Esophagus muscularis mucosa (tissue), 3 donors: ENCODE data around the gene JARID2.

Source experiments
- POLR2A ChIP-seq: fragments of 450-650 bp; IDR thresholded peaks from one replicate; pipeline ENCODE4 v1.6.1; 2017; ENCODE audit warnings: antibody characterized with exemption, moderate library complexity, mild to moderate bottlenecking, low read depth
- TF ChIP-seq, protein P1 (sequence below), 3 experiments: fragments of 200-600 bp in 2 of 3; fragments of 450-650 bp in 1 of 3; sonication (generic) in 2 of 3; IDR thresholded peaks; one replicate each; pipeline ENCODE4 v1.5.1; 2017 to 2019; ENCODE audit warnings: antibody characterized with exemption in 3 of 3, mild to moderate bottlenecking in 2 of 3, moderate library complexity in 1 of 3

DNA sequence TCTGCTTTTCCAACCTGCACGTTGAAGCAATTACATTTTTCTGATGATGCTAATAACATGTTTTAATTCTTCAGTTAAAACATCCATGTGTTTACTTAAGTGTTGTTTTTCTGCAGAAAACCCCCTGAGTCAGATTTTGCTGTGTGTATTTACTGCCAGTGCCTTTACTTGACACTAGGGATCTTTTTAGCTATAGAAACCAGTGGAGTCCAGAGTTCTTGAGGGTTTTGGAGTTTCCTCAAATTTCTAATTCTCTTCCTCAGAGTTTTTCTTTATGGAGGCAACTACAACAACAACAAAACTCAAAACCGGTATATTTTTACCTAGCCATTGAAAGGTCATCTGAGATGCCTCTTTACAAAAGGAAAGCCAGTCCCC, 168.4 kb downstream of the JARID2 start:
- TF ChIP-seq, protein P1, sequence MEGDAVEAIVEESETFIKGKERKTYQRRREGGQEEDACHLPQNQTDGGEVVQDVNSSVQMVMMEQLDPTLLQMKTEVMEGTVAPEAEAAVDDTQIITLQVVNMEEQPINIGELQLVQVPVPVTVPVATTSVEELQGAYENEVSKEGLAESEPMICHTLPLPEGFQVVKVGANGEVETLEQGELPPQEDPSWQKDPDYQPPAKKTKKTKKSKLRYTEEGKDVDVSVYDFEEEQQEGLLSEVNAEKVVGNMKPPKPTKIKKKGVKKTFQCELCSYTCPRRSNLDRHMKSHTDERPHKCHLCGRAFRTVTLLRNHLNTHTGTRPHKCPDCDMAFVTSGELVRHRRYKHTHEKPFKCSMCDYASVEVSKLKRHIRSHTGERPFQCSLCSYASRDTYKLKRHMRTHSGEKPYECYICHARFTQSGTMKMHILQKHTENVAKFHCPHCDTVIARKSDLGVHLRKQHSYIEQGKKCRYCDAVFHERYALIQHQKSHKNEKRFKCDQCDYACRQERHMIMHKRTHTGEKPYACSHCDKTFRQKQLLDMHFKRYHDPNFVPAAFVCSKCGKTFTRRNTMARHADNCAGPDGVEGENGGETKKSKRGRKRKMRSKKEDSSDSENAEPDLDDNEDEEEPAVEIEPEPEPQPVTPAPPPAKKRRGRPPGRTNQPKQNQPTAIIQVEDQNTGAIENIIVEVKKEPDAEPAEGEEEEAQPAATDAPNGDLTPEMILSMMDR (IDR thresholded peaks at IDR 0.05): no peak
- TF ChIP-seq POLR2A: no peak
